D341Med (cell line): Measurements from ENCODE around the gene SCAPER.
"Not testable (repeated sequence)": the region's sequence is repeated elsewhere in the genome, so short reads cannot be mapped to it uniquely, and the experiment has no call there.

ENCODE experiments used
- DNase-seq: peaks from one replicate; pipeline ENCODE4 v3.0.0; 2012; ENCODE audit warnings: low spot score

SCAPER gene

DNA sequence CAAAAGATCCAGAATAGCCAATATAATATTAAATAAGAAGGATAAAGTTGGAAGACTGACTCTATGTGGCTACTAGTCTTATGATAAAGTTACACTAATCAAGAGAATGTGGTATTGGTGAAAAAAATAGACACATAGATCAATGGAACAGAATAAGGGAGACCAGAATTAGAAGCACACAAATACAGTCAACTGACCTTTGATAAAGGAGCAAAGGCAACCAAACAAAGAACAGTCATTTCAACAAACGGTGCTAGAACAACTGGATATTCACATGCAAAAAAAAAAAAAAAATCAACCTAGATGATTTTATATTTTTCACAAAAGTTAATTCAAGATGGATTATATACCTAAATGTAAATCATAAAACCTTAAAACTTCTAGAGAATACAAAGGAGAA lies 422.1 kb downstream of the SCAPER start:
- DNase-seq = no peak

DNA sequence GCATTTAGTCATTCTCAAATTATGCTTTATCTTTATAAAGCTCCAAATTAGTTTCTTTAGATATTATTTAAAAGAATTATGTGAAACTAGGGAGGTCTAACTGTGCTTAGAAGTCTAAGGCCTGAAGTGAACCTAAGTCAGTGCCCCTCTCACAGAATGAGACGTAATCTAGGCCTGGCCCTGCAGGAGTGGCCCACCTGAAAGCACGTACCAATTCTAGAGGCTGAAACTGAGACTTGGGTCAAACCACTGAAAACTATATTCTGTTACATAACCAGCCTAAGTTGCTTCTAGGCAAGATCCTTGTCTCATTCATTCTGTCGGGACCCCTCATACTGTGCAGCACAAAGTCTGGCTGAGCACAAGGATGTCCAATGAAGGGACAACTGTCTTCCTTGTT lies 424.9 kb downstream of the SCAPER start:
- DNase-seq = no peak

GRCh38 chr15:76470691-76471090 lies 434.4 kb downstream of the SCAPER start:
- DNase-seq = no peak

DNA sequence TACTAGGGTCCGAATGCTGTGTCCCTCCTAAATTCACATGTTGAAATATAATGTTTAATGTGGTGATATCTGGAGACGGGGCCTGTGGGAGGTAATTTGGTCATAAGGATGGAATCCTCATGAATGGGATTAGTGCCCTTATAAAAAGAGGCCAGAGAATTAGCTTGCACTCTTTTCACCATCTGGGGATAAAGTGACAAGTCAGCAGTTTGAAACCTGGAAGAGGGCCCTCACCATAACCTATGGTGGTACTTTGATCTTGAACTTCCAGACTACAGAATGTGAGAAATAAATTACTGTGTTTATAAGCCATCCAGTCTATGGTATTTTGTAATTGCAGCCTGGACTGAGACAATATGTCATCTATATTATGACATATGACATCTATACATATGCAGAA lies 436.4 kb downstream of the SCAPER start:
- no peak for DNase-seq

DNA sequence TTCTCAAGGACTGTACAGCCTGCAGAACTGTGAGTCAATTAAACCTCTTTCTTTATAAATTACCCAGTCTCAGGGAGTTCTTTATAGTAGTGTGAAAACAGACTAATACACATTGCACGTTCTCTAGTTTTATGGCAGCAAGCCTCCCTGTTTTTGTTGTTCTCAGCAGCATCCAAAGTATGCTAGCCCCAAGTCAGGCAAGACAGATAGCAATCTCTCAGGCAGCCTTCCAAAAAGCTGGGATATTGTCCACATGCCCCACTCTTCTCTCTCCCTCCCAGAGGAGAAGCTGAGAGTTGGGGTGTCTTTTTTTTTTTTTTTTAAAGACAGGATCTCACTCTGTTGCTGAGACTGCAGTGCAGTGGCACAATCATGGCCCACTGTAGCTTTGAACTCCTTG lies 438.0 kb downstream of the SCAPER start:
- no peak for DNase-seq

DNA sequence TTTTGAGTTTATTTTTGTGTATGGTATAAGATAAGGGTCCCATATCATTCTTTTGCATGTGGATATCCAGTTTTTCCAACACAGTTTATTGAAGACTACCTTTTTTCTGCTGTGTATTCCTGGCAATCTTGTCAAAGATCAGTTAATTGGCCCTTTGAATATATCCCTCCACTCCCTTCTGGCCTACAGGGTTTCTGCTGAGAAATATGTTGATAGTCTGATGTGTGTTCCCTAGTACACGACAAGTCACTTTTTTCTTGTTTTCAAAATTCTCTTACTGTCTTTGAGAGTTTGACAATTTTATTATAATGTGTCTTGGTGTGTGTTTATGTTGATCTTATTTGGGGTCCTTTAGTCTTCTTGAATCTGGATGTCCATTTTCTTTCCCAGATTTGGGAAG lies 439.4 kb downstream of the SCAPER start:
- no peak for DNase-seq

GRCh38 chr15:76464247-76464646 lies 440.9 kb downstream of the SCAPER start:
- DNase-seq = no peak

DNA sequence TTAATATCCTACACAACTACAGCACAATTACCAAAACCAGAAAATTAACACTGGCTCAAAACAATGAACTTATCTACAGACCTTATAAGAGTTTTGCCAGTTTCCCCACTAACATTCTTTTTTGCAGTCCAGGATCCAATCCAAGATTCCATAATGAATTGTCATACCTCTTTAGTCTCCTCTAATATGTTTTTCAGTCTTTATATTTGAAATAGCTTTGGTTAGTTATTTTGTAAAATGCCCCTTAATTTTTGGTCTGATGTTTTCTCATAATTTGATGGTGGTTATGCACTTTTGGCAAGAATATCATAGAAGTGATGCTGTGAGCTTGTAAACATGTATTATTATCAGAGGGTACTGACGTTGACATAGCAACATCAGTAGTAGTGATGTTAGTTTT lies 444.3 kb downstream of the SCAPER start:
- DNase-seq = no peak

DNA sequence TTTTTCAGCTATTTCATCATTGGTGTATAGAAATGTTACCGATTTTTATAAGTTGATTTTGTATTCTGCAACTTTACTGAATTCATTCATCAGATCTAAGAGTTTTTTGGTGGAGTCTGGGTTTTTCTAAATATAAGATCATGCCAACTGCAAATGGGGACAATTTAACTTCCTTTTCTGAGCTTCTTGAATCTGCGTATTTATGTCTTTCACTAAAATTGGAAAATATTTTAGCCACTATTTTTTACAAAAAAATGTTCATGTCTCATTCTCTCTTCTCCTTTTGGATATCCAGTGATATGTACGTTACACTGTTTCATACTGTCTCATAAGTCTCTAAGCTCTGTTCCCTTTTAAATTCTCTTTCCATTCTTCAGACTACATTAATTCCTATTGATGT lies 444.8 kb downstream of the SCAPER start:
- DNase-seq = no peak

GRCh38 chr15:76451540-76451939 lies 453.6 kb downstream of the SCAPER start:
- DNase-seq = no peak

DNA sequence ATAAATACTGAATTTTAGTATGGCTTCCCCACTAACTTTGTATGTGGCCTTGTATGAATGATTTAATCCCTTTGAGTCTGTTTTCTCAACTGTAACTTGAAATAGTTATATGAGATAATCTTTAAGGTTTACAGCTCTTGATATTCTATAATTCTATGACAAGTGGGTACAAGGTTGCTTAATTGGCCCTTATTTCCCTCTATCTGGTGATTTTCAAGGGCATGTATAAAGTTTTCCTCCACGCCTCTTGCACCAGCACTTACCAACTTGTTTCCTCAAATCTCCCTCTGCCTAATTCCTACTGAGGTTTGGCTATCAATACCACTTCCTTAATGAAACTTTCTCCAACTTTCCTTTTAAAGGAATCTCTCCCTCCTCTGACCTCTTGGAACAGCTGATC lies 455.7 kb downstream of the SCAPER start:
- no peak for DNase-seq

GRCh38 chr15:76448755-76449154 lies 456.4 kb downstream of the SCAPER start:
- no peak for DNase-seq

GRCh38 chr15:76447728-76448441 lies 457.3 kb downstream of the SCAPER start:
- DNase-seq = no peak

DNA sequence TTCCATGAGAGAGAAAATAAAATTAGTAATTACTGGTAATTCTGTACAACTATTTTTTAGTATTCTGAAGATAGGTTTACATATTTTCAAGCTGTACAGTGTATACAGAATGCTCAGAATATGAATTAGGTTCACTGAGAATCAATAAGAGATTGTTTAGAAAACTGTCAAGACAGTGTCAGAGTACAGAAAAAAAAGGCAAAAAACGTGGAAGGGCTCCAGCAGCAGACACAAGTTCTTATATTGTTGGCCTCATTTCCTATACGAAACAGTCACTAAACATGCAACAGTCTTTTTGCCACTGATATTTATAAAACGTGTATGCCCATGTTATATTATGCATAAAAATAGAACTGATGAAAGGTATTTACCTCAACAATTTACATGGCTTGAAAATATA lies 464.7 kb downstream of the SCAPER start:
- DNase-seq = no peak

DNA sequence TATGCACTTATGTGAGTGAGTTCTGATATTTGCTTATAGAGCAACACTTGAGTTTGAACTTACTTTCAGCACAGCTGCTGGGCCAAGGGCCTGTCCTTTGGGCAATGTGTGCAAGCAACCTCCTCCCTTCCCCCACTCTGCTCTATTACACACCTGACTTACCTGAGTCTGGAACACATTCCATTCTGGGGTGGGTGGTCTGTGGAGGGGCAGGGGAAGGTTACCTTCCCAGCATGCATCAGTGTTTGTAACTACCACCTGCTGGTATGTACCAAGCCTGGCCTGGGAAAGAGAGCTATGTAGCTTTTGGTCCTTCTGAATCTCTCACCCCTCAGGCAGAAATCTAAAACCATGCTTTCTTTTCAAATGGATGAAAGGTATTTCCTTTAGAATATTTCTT lies 465.6 kb downstream of the SCAPER start:
- no peak for DNase-seq

DNA sequence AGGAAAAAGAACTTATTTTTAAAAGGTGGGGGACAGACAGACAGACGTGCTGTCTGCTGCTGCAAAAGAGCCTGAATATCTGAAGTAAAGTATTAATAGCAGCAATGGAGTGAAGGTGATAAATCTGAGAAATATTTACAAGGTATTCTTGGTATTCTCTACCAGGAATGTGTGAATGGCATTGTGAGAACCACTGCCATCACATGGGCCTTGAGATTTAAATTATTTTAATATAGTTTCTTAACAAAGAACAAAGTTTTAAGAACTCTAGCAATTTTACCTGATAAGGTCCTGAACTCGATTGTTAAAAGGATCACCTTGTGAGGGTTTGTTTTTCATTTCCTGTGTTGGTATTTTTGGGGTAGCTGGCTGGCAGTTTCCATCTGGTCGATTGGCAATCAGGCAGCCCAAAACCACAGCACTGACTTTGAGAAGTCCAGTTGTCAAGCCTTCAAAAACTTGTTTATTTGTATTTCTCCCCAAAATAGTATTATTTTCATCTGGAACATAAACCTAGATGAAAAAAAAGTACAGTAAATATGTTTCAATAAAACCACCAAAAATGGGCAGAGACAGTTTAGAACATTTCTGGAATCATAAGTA lies 471.2 kb downstream of the SCAPER start:
- DNase-seq = no peak

GRCh38 chr15:76433036-76433435 lies 472.1 kb downstream of the SCAPER start:
- not testable (repeated sequence) for DNase-seq

- DNase-seq = no peak
These were observed 472.5 kb downstream of the SCAPER start for GRCh38 chr15:76432604-76433003.

DNA sequence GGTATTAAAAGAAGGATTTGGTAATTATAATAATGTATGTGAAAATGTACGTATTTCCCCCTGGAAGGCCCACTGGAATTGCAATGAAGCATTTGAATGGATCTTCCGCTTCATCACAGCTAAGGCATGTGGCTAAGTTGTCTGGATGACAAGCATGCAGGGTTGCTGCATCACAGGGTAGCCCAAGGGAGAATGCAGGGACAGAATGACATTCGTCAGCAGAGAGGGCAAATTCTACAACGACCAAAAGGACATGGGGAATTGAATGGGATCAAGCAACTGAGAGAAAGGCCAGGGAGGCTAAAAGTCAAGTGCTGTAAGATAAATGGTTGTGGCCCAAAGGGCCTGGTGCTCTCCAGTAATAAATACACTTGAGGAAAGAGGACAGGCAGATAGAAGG lies 473.2 kb downstream of the SCAPER start:
- no peak for DNase-seq

GRCh38 chr15:76430711-76431110 lies 474.4 kb downstream of the SCAPER start:
- DNase-seq = not testable (repeated sequence)

- DNase-seq = no peak
These were observed 475.5 kb downstream of the SCAPER start for GRCh38 chr15:76429661-76430060.

DNA sequence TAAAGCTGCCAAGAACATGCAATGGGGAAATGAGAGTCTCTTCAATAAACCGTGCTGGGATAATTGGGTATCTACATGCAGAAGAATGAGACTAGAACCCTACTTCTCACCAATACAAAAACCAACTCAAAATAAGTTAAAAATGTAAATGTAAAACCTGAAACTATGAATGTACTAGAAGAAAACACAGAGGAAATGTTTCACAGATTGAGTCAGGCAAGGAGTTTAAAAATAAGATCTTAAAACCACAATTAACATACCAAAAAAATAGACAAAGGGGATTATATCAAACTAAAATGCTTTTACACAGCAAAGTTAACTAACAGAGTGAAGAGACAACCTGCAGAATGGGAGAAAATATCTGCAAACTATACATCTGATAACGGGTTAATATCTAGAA lies 478.2 kb downstream of the SCAPER start:
- DNase-seq = no peak

DNA sequence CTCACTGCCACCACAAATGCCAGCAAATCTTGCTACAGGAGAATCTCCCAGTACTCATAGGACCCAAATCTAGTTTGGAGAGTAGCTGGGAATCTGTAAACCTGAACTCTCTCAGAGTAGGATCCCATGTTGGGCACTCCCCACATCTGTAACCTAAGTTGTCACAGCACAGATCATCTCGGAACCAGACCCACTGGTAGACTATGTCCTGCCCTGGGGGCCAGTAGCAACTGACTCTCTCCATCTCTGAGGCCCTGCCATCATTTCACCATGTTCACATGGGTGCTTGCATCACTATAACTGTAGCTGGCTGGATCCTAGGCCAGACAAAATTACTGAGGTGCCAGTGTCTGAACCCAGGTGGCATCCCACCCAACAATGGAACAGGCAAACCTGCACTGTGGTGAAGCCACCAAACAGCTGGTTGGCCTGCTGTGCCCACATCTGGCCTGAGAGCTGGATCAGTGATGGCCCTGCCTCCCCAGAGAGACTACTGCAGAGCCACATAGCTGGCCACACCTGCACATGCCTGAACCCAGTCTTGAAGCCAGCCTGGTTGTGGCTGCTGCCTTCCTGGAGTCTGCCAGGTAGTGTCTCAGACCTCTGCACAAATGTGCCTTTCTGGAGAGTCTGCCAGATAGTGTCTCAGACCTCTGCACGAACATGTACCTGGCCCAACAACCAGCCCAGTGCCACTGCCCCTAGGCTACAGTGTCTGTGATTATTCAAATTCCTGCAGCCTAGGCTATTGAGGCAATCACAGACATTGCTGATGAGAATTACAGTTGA lies 486.6 kb downstream of the SCAPER start:
- no peak for DNase-seq
